GM18870 (cell line): Measurements from ENCODE around the gene PRDM12.

ENCODE experiments used
- ATAC-seq: cut with Tn5 transposase; IDR thresholded peaks from one replicate; pipeline ENCODE4 v1.9.1; 2021; ENCODE audit warnings: moderate library complexity; ENCODE audit not compliant: unreplicated experiment

Gene PRDM12

GRCh38 chr9:130687615-130688014, 23.2 kb downstream of the PRDM12 start:
- no peak for ATAC-seq

- no peak for ATAC-seq
These were observed 23.7 kb downstream of the PRDM12 start for GRCh38 chr9:130688072-130688471.

- ATAC-seq: no peak
These were observed 25.2 kb downstream of the PRDM12 start for GRCh38 chr9:130689572-130689936.

DNA sequence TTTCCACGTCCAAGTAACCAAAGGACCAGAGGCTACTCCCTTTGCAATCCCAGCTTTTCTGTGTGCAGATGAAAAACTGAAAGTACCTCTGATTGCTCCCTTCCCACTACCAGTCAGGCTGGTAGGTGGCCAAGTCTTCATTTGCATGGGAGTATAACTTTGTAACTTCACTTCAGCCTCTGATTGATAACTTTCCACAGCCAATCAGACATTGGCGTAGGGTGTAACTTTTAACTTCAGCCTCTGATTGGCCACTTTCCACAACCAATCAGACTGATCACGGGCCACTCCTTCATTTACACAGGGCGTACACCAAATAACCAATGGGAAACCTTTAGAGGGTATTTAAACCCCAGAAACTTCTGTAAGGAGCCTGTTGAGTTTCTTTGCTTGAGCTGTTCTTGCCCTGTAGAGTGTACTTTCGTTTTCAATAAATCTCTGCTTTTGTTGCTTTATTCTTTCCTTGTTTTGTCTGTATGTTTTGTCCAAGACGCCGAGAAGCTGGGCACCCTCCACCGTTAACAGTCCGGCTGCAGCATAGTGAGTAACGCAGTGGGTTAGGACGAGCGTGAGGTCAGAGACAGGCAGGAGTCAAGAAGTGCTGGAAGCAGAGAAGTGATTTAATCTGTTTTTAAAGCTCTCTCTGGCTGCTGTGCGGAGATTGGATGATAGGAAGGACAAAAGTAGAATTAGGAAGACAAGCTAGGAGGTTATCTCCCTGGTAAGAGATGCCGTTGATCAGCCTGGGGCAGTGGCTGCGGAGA, 25.7 kb downstream of the PRDM12 start:
- ATAC-seq: no peak

DNA sequence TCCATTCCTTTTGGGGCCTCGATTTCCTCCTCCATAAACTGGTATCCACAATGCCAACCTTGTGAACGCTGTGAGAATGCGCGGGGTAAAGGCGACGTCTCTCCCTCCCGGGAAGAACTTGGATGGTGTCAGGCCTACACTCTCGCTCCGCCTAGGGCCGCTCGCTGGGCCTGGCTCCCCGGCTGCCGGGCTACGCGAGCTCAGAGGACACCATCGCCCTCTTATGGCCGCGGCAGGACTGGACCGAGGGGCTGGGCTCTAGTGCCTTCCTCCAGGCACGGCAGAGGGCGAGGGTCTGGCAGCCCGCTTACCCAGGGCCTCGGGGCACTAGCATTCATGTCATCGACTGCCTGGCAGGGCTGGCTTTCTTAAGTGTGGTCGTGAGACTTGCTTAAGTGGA, 27.9 kb downstream of the PRDM12 start:
- ATAC-seq: no peak

DNA sequence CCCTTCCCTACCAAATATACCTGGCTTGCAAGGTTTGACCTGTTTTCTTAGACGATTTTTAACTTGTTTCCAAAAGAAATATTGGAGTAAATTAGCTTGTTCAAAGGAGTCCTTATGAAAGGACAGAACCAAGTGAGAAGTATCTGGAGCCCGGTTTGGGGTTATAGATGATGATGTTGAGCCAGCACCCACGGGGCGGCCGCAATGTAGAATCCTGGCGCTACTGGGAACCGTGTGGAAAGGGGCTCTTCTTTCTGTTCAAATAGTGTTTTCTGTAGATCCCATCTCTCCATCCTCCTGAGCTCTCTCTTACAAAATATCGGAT, 28.7 kb downstream of the PRDM12 start:
- ATAC-seq: no peak

GRCh38 chr9:130693426-130694191, 29.2 kb downstream of the PRDM12 start, which contains the start of gene EXOSC2:
TSS of gene EXOSC2 (plus strand) at chr9:130693780. CDS start at chr9:130693792, 12 bp downstream.
- peak; percentile 82 for ATAC-seq

DNA sequence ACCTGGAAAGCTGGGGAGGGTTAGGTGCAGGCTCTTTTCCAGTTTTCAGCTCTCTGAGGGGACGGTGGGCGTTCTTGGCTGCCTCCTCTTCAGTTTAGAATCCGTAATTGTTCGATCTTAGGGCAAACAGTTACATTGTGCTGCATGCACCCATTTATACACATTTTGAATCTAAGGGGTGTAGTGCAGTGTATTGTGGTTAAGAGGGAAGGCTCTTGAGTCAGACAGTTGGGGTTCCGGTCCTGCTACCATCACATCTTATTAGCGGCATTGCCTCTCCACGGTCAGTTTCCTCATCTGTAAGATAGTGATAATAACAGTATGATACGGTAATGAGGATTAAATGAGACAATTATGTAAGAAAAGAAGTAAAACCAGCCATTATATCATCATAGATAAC, 29.8 kb downstream of the PRDM12 start:
- no peak for ATAC-seq

DNA sequence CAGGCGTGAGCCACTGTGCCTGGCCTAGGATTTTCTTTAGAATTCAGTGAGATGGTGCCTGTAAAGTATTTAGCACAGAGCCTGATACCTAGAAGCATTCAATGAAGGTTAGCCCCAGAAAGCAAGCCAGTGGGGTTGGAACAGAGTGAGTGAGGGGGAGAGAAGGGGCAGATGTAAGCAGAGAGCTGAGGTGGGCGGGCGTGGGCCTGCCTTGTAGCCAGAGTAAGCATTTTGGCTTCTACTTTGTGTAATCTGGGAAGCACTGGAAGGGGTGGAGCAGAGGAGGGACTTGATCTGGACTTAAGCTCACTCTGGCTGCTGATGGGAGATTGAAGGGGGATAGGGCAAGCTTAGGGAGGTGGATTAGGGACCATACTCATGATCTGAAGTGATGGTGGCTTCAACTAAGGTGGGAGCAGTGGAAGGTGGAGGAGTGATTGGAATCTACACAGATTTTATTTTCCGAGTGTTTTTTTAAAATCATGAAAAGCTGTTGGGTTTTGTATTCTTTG, 31.8 kb downstream of the PRDM12 start:
- no peak for ATAC-seq

GRCh38 chr9:130696996-130697395, 32.6 kb downstream of the PRDM12 start:
- no peak for ATAC-seq

DNA sequence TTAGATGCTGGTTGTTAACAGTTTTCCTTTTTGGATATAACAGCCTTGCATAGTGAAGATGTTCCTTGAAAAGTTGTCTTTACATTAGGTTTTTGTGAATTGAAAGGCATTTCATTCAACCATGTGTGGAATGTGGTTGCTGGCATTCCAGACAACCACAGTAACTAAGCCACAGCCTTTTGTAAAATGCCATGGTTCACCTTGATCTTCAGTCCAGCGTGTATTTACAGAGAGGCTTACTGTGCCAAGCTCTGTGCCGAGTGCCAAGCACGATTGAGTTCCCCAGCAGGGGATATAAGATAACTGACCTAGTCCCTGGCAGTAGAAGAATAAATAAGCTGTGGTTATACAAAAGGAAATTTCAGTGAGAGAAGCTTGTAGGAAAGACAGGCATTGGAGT, 34.1 kb downstream of the PRDM12 start:
- ATAC-seq: no peak

DNA sequence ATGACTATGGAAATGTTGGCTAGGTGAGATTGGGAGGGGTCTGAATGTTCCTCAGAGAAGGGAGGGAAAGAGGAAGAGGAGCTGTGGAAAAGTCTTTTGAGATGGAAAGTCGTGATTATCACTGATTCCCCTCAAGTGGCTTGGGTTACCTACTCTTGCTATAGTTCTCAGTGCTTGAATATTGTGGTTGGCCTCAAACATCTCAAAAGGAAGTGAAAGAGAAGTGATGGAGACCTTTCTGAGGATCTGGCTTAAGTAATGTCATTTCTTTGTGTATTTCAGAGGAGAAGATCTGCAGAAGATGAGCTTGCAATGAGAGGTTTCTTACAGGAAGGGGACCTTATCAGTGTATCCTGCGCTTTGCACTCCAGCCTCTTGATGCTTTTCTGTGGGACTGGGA, 34.7 kb downstream of the PRDM12 start:
- no peak for ATAC-seq

GRCh38 chr9:130701059-130702022, 36.9 kb downstream of the PRDM12 start:
- no peak for ATAC-seq

GRCh38 chr9:130703501-130703900, 39.1 kb downstream of the PRDM12 start:
- no peak for ATAC-seq

GRCh38 chr9:130707225-130707976, 43.0 kb downstream of the PRDM12 start:
- no peak for ATAC-seq

DNA sequence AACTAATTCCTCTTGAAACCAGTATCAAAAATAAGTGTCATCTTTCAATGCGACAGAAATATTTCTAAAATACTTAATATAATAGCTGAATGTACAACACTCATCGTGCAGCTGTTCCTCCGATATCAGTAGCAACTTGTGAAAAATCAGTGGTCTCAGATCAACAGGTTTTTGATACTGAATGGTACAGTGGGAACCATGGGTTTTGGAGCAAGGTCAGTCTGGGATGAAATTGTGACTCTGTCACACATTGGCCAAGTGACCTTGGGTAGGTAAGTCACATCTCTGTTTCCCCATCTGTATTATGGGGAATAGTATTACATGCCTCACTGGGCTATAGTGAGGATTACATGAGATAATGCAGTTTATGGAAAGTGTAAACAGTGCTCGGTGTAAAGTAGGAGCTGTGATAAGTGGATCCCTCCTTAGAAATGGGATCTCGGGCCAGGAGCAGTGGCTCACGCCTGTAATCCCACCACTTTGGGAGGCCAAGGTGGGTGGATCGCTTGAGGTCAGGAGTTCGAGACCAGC, 46.5 kb downstream of the PRDM12 start:
- no peak for ATAC-seq

- no peak for ATAC-seq
These were observed 47.1 kb downstream of the PRDM12 start for GRCh38 chr9:130711469-130711868.

DNA sequence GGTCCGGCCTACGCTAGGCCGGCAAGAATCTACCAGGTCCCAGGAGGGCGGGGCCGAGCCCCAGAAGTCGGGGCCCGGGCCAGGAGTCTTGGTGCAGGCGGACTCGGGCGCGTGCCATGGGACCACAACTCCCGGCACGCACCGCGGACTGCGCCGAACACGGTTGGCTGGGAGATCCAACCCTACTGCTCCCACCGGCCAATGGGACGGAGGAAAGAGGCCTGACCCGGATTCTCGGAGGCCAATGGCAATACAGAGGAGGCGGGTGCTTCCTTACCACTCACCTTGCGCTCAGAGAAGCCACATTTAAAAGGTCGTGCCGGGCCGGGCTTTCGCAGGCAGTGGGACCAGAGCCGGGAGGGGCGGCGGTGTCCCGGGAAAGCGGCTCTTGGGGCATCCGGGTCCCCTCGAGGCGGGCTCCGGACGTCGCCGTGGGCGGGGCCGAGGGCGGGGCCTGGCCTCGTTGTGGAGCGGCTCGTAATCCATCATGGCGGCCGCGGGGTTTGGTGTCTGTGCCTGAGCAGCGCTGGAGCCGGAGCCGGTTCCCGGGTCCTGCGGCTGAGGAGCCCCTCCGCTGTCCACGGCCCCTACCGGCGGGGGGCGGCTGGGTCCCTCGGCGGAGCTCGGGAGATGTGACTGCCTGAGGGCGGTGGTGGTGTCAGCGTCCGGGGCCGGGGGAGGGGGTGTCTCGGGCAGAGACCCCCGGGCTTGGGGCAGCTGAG, 48.3 kb downstream of the PRDM12 start:
- ATAC-seq: peak; percentile 93

GRCh38 chr9:130713286-130713960, 49.0 kb downstream of the PRDM12 start:
- peak; percentile 4 for ATAC-seq
